Right kidney (tissue), 1 donor: ENCODE measurements around the gene PCDHGA5.
"Not testable (repeated sequence)": the region's sequence is repeated elsewhere in the genome, so short reads cannot be mapped to it uniquely, and the experiment has no call there.

Source experiments
- DNase-seq: peaks from one replicate; pipeline ENCODE4 v3.0.0-alpha.2; 2016

Gene PCDHGA5

GRCh38 chr5:141384471-141385267 lies 20.7 kb downstream of the PCDHGA5 start:
- no peak for DNase-seq

- DNase-seq: peak; percentile 20
These were observed 23.8 kb downstream of the PCDHGA5 start, which contains the start of gene PCDHGB4 for GRCh38 chr5:141387557-141388311. PCDHGB4 (plus strand) TSS chr5:141387698; CDS start chr5:141387885, 187 bp downstream.

GRCh38 chr5:141388661-141389060 lies 24.7 kb downstream of the PCDHGA5 start:
- DNase-seq: no peak

- DNase-seq: no peak
These were observed 25.4 kb downstream of the PCDHGA5 start for GRCh38 chr5:141389153-141390042.

- DNase-seq: no peak
These were observed 28.7 kb downstream of the PCDHGA5 start, which contains the start of gene PCDHGA8 for GRCh38 chr5:141392429-141393198. PCDHGA8 (plus strand) TSS chr5:141392633; CDS start chr5:141392814, 181 bp downstream.

GRCh38 chr5:141393267-141393666 lies 29.3 kb downstream of the PCDHGA5 start:
- DNase-seq: no peak

- not testable (repeated sequence) for DNase-seq
These were observed 30.6 kb downstream of the PCDHGA5 start for GRCh38 chr5:141394401-141395187.

GRCh38 chr5:141397756-141398551 lies 34.0 kb downstream of the PCDHGA5 start, which contains the start of gene PCDHGB5:
PCDHGB5 (plus strand) TSS chr5:141397947; CDS start chr5:141398128, 181 bp downstream.
- DNase-seq: peak; percentile 41

GRCh38 chr5:141398608-141399007 lies 34.6 kb downstream of the PCDHGA5 start:
- DNase-seq: no peak

- no peak for DNase-seq
These were observed 35.7 kb downstream of the PCDHGA5 start for GRCh38 chr5:141399555-141400258.

- DNase-seq: peak; percentile 33
These were observed 38.7 kb downstream of the PCDHGA5 start, which contains the start of gene PCDHGA9 for GRCh38 chr5:141402553-141403243. PCDHGA9 (plus strand) TSS chr5:141402778; CDS start chr5:141402953, 175 bp downstream.

- no peak for DNase-seq
These were observed 39.4 kb downstream of the PCDHGA5 start for GRCh38 chr5:141403387-141403786.

- DNase-seq: peak; percentile 51
These were observed 44.0 kb downstream of the PCDHGA5 start, which contains the start of gene PCDHGB6 for GRCh38 chr5:141407790-141408505. PCDHGB6 (plus strand) TSS chr5:141408021; CDS start chr5:141408203, 182 bp downstream.

- no peak for DNase-seq
These were observed 45.8 kb downstream of the PCDHGA5 start for GRCh38 chr5:141409598-141410306.

- no peak for DNase-seq
These were observed 47.6 kb downstream of the PCDHGA5 start for GRCh38 chr5:141411575-141411974.

GRCh38 chr5:141412854-141413539 lies 49.0 kb downstream of the PCDHGA5 start, which contains the start of gene PCDHGA10:
PCDHGA10 (plus strand) TSS chr5:141412987; CDS start chr5:141413176, 189 bp downstream.
- peak; percentile 31 for DNase-seq
